ENCODE data around the gene CTAG1A. TPM values are rescaled to one million over a fixed set of nuclear protein-coding genes. Genes with fewer than 3 reads are reported as not detected.
A peak's percentile ranks its signal among the peaks of the same experiment; 100 is the strongest.

The CTAG1A gene
- total and polyA plus RNA-seq, 2 donors (not counting 1 experiment from before 2014, with no cell fraction given) = not detected

DNA sequence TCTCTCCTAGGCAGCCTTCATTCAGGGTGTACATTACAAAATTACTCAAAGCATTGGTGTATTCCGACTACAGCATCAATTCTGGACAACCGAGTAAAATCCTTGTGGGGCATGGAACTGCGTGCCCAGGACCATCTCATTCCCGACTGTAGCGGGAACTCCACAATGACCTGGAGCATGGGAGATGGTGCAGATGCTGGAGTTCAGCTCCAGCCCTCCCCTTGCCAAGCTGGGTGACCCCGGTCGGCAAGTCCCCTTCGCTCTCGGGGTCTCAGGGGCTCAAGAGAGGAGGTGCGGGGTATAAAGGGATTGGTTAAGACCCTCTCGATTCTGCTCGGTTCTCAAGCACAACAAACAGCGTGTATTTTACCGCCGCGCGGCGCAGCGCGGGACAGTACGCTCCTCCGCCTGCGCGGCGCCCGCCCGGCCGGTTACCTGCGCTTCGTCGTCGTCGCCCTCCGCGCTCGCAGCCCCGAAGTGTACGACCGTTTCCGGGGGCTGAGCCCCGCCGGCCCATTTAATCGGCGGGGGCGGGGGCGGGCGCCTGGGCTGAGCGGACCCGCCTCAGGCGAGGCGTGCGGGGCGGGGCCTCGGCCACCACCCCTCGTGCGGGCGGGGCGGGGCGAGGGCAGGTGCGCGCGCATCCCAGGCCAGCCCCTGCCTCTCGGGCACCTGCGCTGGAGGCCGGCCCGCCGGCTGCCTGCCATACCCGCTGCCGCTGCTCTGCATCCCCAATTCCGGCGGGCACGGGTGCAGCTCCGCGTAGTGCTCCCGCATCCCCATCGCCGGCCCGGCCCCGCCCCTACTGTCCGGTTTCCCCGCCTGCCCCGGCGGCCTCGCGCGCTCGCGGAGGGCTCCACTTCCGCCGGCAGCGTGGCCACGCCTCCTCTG lies 38.3 kb upstream of the CTAG1A start, which contains the start of gene G6PD:
G6PD (minus strand) TSS at position 493 of the 891 bp plus-strand sequence. CDS start 691 bp downstream, outside the sequence.
- peak within 1 kb of the TSS; percentile 60 for H2AFZ ChIP-seq (ENCODE audit: insufficient read depth, low read depth, low read length, poor library complexity, severe bottlenecking)
- Mint-ChIP-seq H3K27ac (peak within 1 kb of the TSS; percentile 88), H3K27me3 (no peaks in the 10 kb centered on the region), H3K9me3 (ENCODE audit: insufficient read depth) (no peaks in the 10 kb centered on the region), H3K4me1 (peaks cover 47% of the 10 kb centered on the region), H3K4me3 (peak within 1 kb of the TSS; percentile 94)
- no peaks in the 10 kb centered on the region for H3K27me3 ChIP-seq (replicated peaks in 1 of 4; ENCODE audit: control extremely low read depth in 1 of 4, control insufficient read depth in 3 of 4, insufficient read depth in 4 of 4, low read length in 3 of 4)
- H3K27ac ChIP-seq (ENCODE audit: low read length in 2 of 2) = peak within 1 kb of the TSS; percentile 83 to 85
- under 1% methylated on average over 85 of the region's 92 CpGs for WGBS (ENCODE audit: insufficient coverage)
- H3K36me3 ChIP-seq (replicated peaks in 1 of 2; ENCODE audit: control extremely low read depth in 1 of 2, control insufficient read depth in 1 of 2, extremely low read depth in 1 of 2, insufficient read depth in 2 of 2, low read length in 1 of 2) = peaks cover 0 to 4% of the 10 kb centered on the region in 2 experiments
- H3K9me3 ChIP-seq (ENCODE audit: control extremely low read depth in 1 of 3, control insufficient read depth in 2 of 3, insufficient read depth in 1 of 3, low read length in 2 of 3) = no peaks in the 10 kb centered on the region
- peak within 1 kb of the TSS; percentile 82 for H3K9ac ChIP-seq (ENCODE audit: low read length)
- intact Hi-C loops (cut with micrococcal nuclease) = no loop called here
- peaks cover 38% of the 10 kb centered on the region for H3K79me2 ChIP-seq (ENCODE audit: control insufficient read depth, insufficient read depth, low read length)
- H3K4me2 ChIP-seq (replicated peaks; ENCODE audit: low read depth, low read length, poor library complexity, severe bottlenecking) = peak within 1 kb of the TSS; percentile 72
- DNase-seq = no peak
- POLR2A ChIA-PET = interaction anchor here (1.3 kb wide), 1 partner anchor 149 kb away, joined by 4 read pairs; the partner anchor contains the start of gene RPL10
- TF ChIP-seq CTCF (IDR thresholded peaks at IDR 0.05) (no peak), EZH2 (IDR thresholded peaks at IDR 0.05; ENCODE audit: borderline replicate concordance, insufficient read depth, low read depth, low read length, poor library complexity, severe bottlenecking) (no peak)
- H3K4me3 ChIP-seq (ENCODE audit: control extremely low read depth in 1 of 5, extremely low read depth in 1 of 5, insufficient read depth in 1 of 5, low read depth in 2 of 5, low read length in 4 of 5) = peak within 1 kb of the TSS; percentile 68 to 91 (median 70)
- H4K20me1 ChIP-seq (ENCODE audit: control insufficient read depth, insufficient read depth, low read length, poor library complexity, severe bottlenecking) = peaks cover 12% of the 10 kb centered on the region
- CTCF ChIA-PET = no interaction called here
- peak; percentile 66 for ATAC-seq (ENCODE audit: low read depth)
- peaks cover 20 to 48% of the 10 kb centered on the region in 2 donors for H3K4me1 ChIP-seq (ENCODE audit: control insufficient read depth in 2 of 2, insufficient read depth in 2 of 2, low read length in 2 of 2)

Data from B cell (primary cell).